ENCODE data around the gene IL9. TPM values are rescaled to one million over a fixed set of nuclear protein-coding genes. Genes with fewer than 3 reads are reported as not detected.

The IL9 gene
- total RNA-seq, result not detected in 2 replicates

- no peak within 1 kb of the TSS for H3K4me2 ChIP-seq (ENCODE audit: insufficient read depth, low read length)
- H3K4me3 ChIP-seq (ENCODE audit: insufficient read depth, low read length), result no peak within 1 kb of the TSS
- peaks cover 27% of the 10 kb centered on the region for H3K27me3 ChIP-seq (ENCODE audit: insufficient read depth, low read length)
- no peaks in the 10 kb centered on the region for H3K9me3 ChIP-seq (ENCODE audit: low read depth, low read length)
- TF ChIP-seq CTCF (IDR thresholded peaks at IDR 0.05; ENCODE audit: extremely low read depth, low read depth, low read length), result no peak
- no peaks in the 10 kb centered on the region for H3K4me1 ChIP-seq (ENCODE audit: insufficient read depth, low read length)
- no peak within 1 kb of the TSS for H2AFZ ChIP-seq (ENCODE audit: low read length)
- no peak for DNase-seq (ENCODE audit: insufficient read length, low spot score, missing footprints)
- H3K36me3 ChIP-seq (ENCODE audit: insufficient read depth, low read length), result no peaks in the 10 kb centered on the region
- no peaks in the 10 kb centered on the region for H3K79me2 ChIP-seq (ENCODE audit: insufficient read depth, low read length)
- H4K20me1 ChIP-seq (ENCODE audit: insufficient read depth, low read length), result no peaks in the 10 kb centered on the region
- H3K27ac ChIP-seq (ENCODE audit: low read depth, low read length), result no peak within 1 kb of the TSS
These were observed at the start of gene IL9 for GRCh38 chr5:135895474-135896006. Gene IL9 (minus strand): TSS chr5:135895841. CDS start chr5:135895816, 25 bp downstream.

- no peaks in the 10 kb centered on the region for H3K9me3 ChIP-seq (ENCODE audit: low read depth, low read length)
These were observed 49.4 kb upstream of the IL9 start for GRCh38 chr5:135944967-135945560.

GRCh38 chr5:135944564-135944963, 48.9 kb upstream of the IL9 start:
- H3K27me3 ChIP-seq (ENCODE audit: insufficient read depth, low read length), result peaks cover 1% of the 10 kb centered on the region
- no peaks in the 10 kb centered on the region for H3K4me1 ChIP-seq (ENCODE audit: insufficient read depth, low read length)
- no peak for TF ChIP-seq CTCF (IDR thresholded peaks at IDR 0.05; ENCODE audit: extremely low read depth, low read depth, low read length)
- DNase-seq (ENCODE audit: insufficient read length, low spot score, missing footprints), result no peak
- H3K27ac ChIP-seq (ENCODE audit: low read depth, low read length), result no peak overlapping the region
- H3K4me3 ChIP-seq (ENCODE audit: insufficient read depth, low read length), result no peak overlapping the region
- H3K4me2 ChIP-seq (ENCODE audit: insufficient read depth, low read length), result no peak overlapping the region
- no peaks in the 10 kb centered on the region for H3K9me3 ChIP-seq (ENCODE audit: low read depth, low read length)
- H2AFZ ChIP-seq (ENCODE audit: low read length), result no peak overlapping the region
- no peaks in the 10 kb centered on the region for H3K36me3 ChIP-seq (ENCODE audit: insufficient read depth, low read length)
- H4K20me1 ChIP-seq (ENCODE audit: insufficient read depth, low read length), result no peaks in the 10 kb centered on the region
- H3K79me2 ChIP-seq (ENCODE audit: insufficient read depth, low read length), result no peaks in the 10 kb centered on the region

More at GRCh38 chr5:135944967-135945560, 49.4 kb upstream of the IL9 start:
- Histone ChIP-seq H2AFZ (ENCODE audit: low read length) (no peak overlapping the region), H3K4me3 (ENCODE audit: insufficient read depth, low read length) (no peak overlapping the region), H3K27ac (ENCODE audit: low read depth, low read length) (no peak overlapping the region), H3K36me3 (ENCODE audit: insufficient read depth, low read length) (no peaks in the 10 kb centered on the region), H3K4me2 (ENCODE audit: insufficient read depth, low read length) (no peak overlapping the region), H3K4me1 (ENCODE audit: insufficient read depth, low read length) (no peaks in the 10 kb centered on the region), H4K20me1 (ENCODE audit: insufficient read depth, low read length) (no peaks in the 10 kb centered on the region), H3K79me2 (ENCODE audit: insufficient read depth, low read length) (no peaks in the 10 kb centered on the region), H3K27me3 (ENCODE audit: insufficient read depth, low read length) (no peaks in the 10 kb centered on the region)
- peak; percentile 76 for TF ChIP-seq CTCF (IDR thresholded peaks at IDR 0.05; ENCODE audit: extremely low read depth, low read depth, low read length)
- DNase-seq (ENCODE audit: insufficient read length, low spot score, missing footprints), result peak; percentile 54

- Histone ChIP-seq H4K20me1 (ENCODE audit: insufficient read depth, low read length) (no peaks in the 10 kb centered on the region), H3K9me3 (ENCODE audit: low read depth, low read length) (no peaks in the 10 kb centered on the region), H3K79me2 (ENCODE audit: insufficient read depth, low read length) (no peaks in the 10 kb centered on the region), H3K4me3 (ENCODE audit: insufficient read depth, low read length) (no peak overlapping the region), H3K27ac (ENCODE audit: low read depth, low read length) (no peak overlapping the region), H3K27me3 (ENCODE audit: insufficient read depth, low read length) (peaks cover 11% of the 10 kb centered on the region), H3K36me3 (ENCODE audit: insufficient read depth, low read length) (no peaks in the 10 kb centered on the region), H2AFZ (ENCODE audit: low read length) (no peak overlapping the region), H3K4me1 (ENCODE audit: insufficient read depth, low read length) (no peaks in the 10 kb centered on the region), H3K4me2 (ENCODE audit: insufficient read depth, low read length) (no peak overlapping the region)
- DNase-seq (ENCODE audit: insufficient read length, low spot score, missing footprints), result no peak
- no peak for TF ChIP-seq CTCF (IDR thresholded peaks at IDR 0.05; ENCODE audit: extremely low read depth, low read depth, low read length)
These were observed 46.6 kb upstream of the IL9 start for GRCh38 chr5:135942202-135942771.
